Testis (tissue), 3 donors: Measurements from ENCODE around the gene EZR. TPM values are rescaled to one million over a fixed set of nuclear protein-coding genes. Genes with fewer than 3 reads are reported as not detected.

Experiments used
- DNase-seq: peaks from one replicate; pipeline ENCODE4 v3.0.0-alpha.2; 2019
- H3K27ac ChIP-seq, 2 donors: fragments of 200-600 bp; sonication (generic); one replicate each; pipeline ENCODE4 v1.5.1; 2019
- H3K27me3 ChIP-seq: fragments of 200-600 bp; sonication (generic); one replicate; pipeline ENCODE4 v1.5.1; 2019
- H3K36me3 ChIP-seq: fragments of 200-600 bp; sonication (generic); one replicate; pipeline ENCODE4 v1.5.1; 2017; ENCODE audit warnings: low read depth; ENCODE audit errors: missing control alignments
- H3K4me1 ChIP-seq: fragments of 200-600 bp; sonication (generic); one replicate; pipeline ENCODE4 v1.5.1; 2019
- H3K4me3 ChIP-seq, 2 donors: fragments of 200-600 bp; sonication (generic); one replicate each; pipeline ENCODE4 v1.5.1; 2017 to 2019
- H3K9me3 ChIP-seq: fragments of 200-600 bp; sonication (generic); one replicate; pipeline ENCODE4 v1.5.1; 2017
- CTCF ChIP-seq, 3 experiments: fragments of 450-650 bp in 2 of 3; fragments of 200-600 bp in 1 of 3; sonication (generic) in 1 of 3; IDR thresholded peaks; one replicate each; pipeline ENCODE4 v1.5.1; 2016 to 2019; ENCODE audit warnings: antibody characterized with exemption in 3 of 3, mild to moderate bottlenecking in 2 of 3, moderate library complexity in 1 of 3
- POLR2A ChIP-seq: fragments of 450-650 bp; IDR thresholded peaks from one replicate; pipeline ENCODE4 v1.6.1; 2017; ENCODE audit warnings: antibody characterized with exemption, mild to moderate bottlenecking, moderate library complexity
- WGBS, 2 donors: methylation state at CpG; one replicate each; pipeline ENCODE4 v1.1.5; 2018; 5-methylcytosine and 5-hydroxymethylcytosine counted together
- intact Hi-C: fragments of 100-400 bp; cut with DNase I; formaldehyde crosslinking; loops from one replicate; pipeline ENCODE4 v1.15.1; 2023; ENCODE audit warnings: low total_unique reads
- polyA plus RNA-seq: library from polyadenylated mRNA; stranded (reverse); fragments of 350-450 nt; fragmentation: Illumina TruSeq; extraction: RNeasy Lipid Tissue Mini Kit (QIAGEN cat#74804); gene quantifications from one replicate; pipeline ENCODE4 v1.2.3, GENCODE V29; 2014; ENCODE audit warnings: low read depth, low replicate concordance; ENCODE audit not compliant: insufficient read depth
- total RNA-seq, 2 donors: library from RNA; depleted of rRNA; stranded (reverse); fragments of >200 nt; gene quantifications; one replicate each; pipeline ENCODE4 v1.2.3, GENCODE V29; 2016

EZR gene
- total and polyA plus RNA-seq, 3 donors from 2014 or later, result 129 to 199 (median 164) TPM

- Histone ChIP-seq H3K4me1 (peaks cover 61% of the 10 kb centered on the region), H3K27ac (peak overlapping the region; percentile 6 to 69), H3K4me3 (no peak overlapping the region), H3K36me3 (no peaks in the 10 kb centered on the region), H3K27me3 (no peaks in the 10 kb centered on the region), H3K9me3 (no peaks in the 10 kb centered on the region)
- intact Hi-C loops, result no loop called here
- WGBS, 2 donors, result 54 to 65% methylated on average over 8 of the region's 8 CpGs
- DNase-seq, result no peak
- TF ChIP-seq CTCF (IDR thresholded peaks at IDR 0.05), result no peak
- TF ChIP-seq POLR2A, result no peak
Observed at GRCh38 chr6:158808941-158809678, 10.1 kb downstream of the EZR start.

- H3K9me3 ChIP-seq, result no peaks in the 10 kb centered on the region
- H3K4me1 ChIP-seq, result peaks cover 60% of the 10 kb centered on the region
- H3K27ac ChIP-seq, result peak overlapping the region; percentile 6 to 69
- no peak for TF ChIP-seq POLR2A
- intact Hi-C loops, result no loop called here
- no peak for DNase-seq
- no peak overlapping the region for H3K4me3 ChIP-seq
- H3K36me3 ChIP-seq, result no peaks in the 10 kb centered on the region
- no peaks in the 10 kb centered on the region for H3K27me3 ChIP-seq
- 48 to 72% methylated on average over 6 of the region's 6 CpGs for WGBS, 2 donors
Observed at GRCh38 chr6:158808442-158808833, 10.7 kb downstream of the EZR start.

GRCh38 chr6:158807515-158808441 is 11.4 kb downstream of the EZR start:
- peak overlapping the region; percentile 6 to 69 for H3K27ac ChIP-seq
- TF ChIP-seq POLR2A (no peak), CTCF (IDR thresholded peaks at IDR 0.05) (no peak)

GRCh38 chr6:158805698-158806377 is 13.3 kb downstream of the EZR start:
- Histone ChIP-seq H3K36me3 (no peaks in the 10 kb centered on the region), H3K27me3 (no peaks in the 10 kb centered on the region), H3K4me1 (peaks cover 58% of the 10 kb centered on the region), H3K27ac (no peak overlapping the region), H3K9me3 (no peaks in the 10 kb centered on the region), H3K4me3 (no peak overlapping the region)
- intact Hi-C loops, result no loop called here
- TF ChIP-seq CTCF (IDR thresholded peaks at IDR 0.05), result no peak
- no peak for TF ChIP-seq POLR2A
- DNase-seq, result no peak
- WGBS, 2 donors, result 71 to 80% methylated on average over 5 of the region's 5 CpGs

More at GRCh38 chr6:158807515-158808441, 11.4 kb downstream of the EZR start:
- no peaks in the 10 kb centered on the region for H3K27me3 ChIP-seq
- H3K4me3 ChIP-seq, result no peak overlapping the region
- intact Hi-C loops, result no loop called here
- H3K36me3 ChIP-seq, result no peaks in the 10 kb centered on the region
- 51 to 65% methylated on average over 8 of the region's 8 CpGs for WGBS, 2 donors
- H3K4me1 ChIP-seq, result peaks cover 59% of the 10 kb centered on the region
- H3K9me3 ChIP-seq, result no peaks in the 10 kb centered on the region
- DNase-seq, result no peak

GRCh38 chr6:158804207-158804606 is 15.0 kb downstream of the EZR start:
- DNase-seq, result no peak
- Histone ChIP-seq H3K27ac (peak overlapping the region; percentile 8 to 26), H3K4me3 (no peak overlapping the region), H3K9me3 (no peaks in the 10 kb centered on the region), H3K27me3 (no peaks in the 10 kb centered on the region), H3K36me3 (no peaks in the 10 kb centered on the region), H3K4me1 (peaks cover 57% of the 10 kb centered on the region)
- no peak for TF ChIP-seq POLR2A
- TF ChIP-seq CTCF (IDR thresholded peaks at IDR 0.05), result no peak
- intact Hi-C loops, result no loop called here
